B cell (primary cell): ENCODE data around the gene CNTNAP1. TPM values are rescaled to one million over a fixed set of nuclear protein-coding genes. Genes with fewer than 3 reads are reported as not detected.

ENCODE experiments used
- ATAC-seq: fragments of 200-7000 bp; cut with Tn5 transposase; one replicate; pipeline ENCODE4 v1.10.0; 2021; ENCODE audit warnings: low read depth, mild to moderate bottlenecking, moderate number of reproducible peaks, moderate library complexity
- CTCF ChIA-PET: fragments of 350-600 bp; sonication (Branson Sonifier 250); formaldehyde crosslinking; loops from one replicate; lab custom pipeline; 2021; ENCODE audit warnings: antibody characterized with exemption, inconsistent platforms; lab: Charles Lee
- POLR2A ChIA-PET: fragments of 350-600 bp; sonication (Branson Sonifier 250); formaldehyde crosslinking; loops from one replicate; lab custom pipeline; 2021; ENCODE audit warnings: antibody characterized with exemption; lab: Charles Lee
- DNase-seq: peaks from one replicate; pipeline ENCODE4 v3.0.0; 2013
- H2AFZ ChIP-seq: 2 replicates; pipeline ENCODE4 v1.6.1; 2012; ENCODE audit warnings: mild to moderate bottlenecking, low read depth, low read length; ENCODE audit not compliant: insufficient read depth, poor library complexity, severe bottlenecking
- H3K27ac ChIP-seq, 2 donors: 1 replicate in 1 of 2; 2 replicates in 1 of 2; pipeline ENCODE4 v1.5.1; 2012 to 2013; ENCODE audit warnings: low read length in 2 of 2, mild to moderate bottlenecking in 2 of 2, moderate library complexity in 1 of 2
- H3K27me3 ChIP-seq, 4 experiments: fragments of 200-600 bp in 1 of 4; sonication (generic) in 1 of 4; replicated peaks in 1 of 4; 1 replicate in 2 of 4; 2 replicates in 2 of 4; pipeline versions ENCODE4 v1.6.1 to v1.7.0; 2013 to 2016; ENCODE audit warnings: low read length in 3 of 4, mild to moderate bottlenecking in 2 of 4, mixed read lengths in 1 of 4, moderate library complexity in 1 of 4; ENCODE audit not compliant: insufficient read depth in 4 of 4, control insufficient read depth in 3 of 4; ENCODE audit errors: control extremely low read depth in 1 of 4
- H3K36me3 ChIP-seq, 2 experiments: replicated peaks in 1 of 2; 1 replicate in 1 of 2; 2 replicates in 1 of 2; pipeline versions ENCODE4 v1.6.1 to v1.7.1; 2013; ENCODE audit warnings: low read length in 1 of 2; ENCODE audit not compliant: insufficient read depth in 2 of 2, control insufficient read depth in 1 of 2; ENCODE audit errors: control extremely low read depth in 1 of 2, extremely low read depth in 1 of 2
- H3K4me1 ChIP-seq, 2 donors: fragments of 200-600 bp in 1 of 2; sonication (generic) in 1 of 2; 1 replicate in 1 of 2; 2 replicates in 1 of 2; pipeline versions ENCODE4 v1.5.1 to v1.6.1; 2013 to 2017; ENCODE audit warnings: low read length in 2 of 2; ENCODE audit not compliant: control insufficient read depth in 2 of 2, insufficient read depth in 2 of 2
- H3K4me2 ChIP-seq: replicated peaks from 2 replicates; pipeline ENCODE3; 2012; ENCODE audit warnings: mild to moderate bottlenecking, low read depth, low read length; ENCODE audit not compliant: poor library complexity, severe bottlenecking
- H3K4me3 ChIP-seq, 5 experiments: fragments of 200-600 bp in 1 of 5; sonication (generic) in 1 of 5; 1 replicate in 3 of 5; 2 replicates in 2 of 5; pipeline versions ENCODE4 v1.5.1 to v1.7.0; 2011 to 2016; ENCODE audit warnings: low read length in 4 of 5, mild to moderate bottlenecking in 4 of 5, low read depth in 2 of 5, control low read depth in 1 of 5, moderate library complexity in 1 of 5; ENCODE audit not compliant: insufficient read depth in 1 of 5; ENCODE audit errors: control extremely low read depth in 1 of 5, extremely low read depth in 1 of 5
- H3K79me2 ChIP-seq: fragments of 200-600 bp; sonication (generic); one replicate; pipeline ENCODE4 v1.6.0; 2016; ENCODE audit warnings: low read length; ENCODE audit not compliant: control insufficient read depth, insufficient read depth
- H3K9ac ChIP-seq: fragments of 200-600 bp; sonication (generic); 2 replicates; pipeline ENCODE4 v1.6.1; 2017; ENCODE audit warnings: mild to moderate bottlenecking, low read length, moderate library complexity
- H3K9me3 ChIP-seq, 3 donors: one replicate each; pipeline versions ENCODE4 v1.6.1 to v1.7.1; 2013; ENCODE audit warnings: low read length in 2 of 3; ENCODE audit not compliant: control insufficient read depth in 2 of 3, insufficient read depth in 1 of 3; ENCODE audit errors: control extremely low read depth in 1 of 3
- H4K20me1 ChIP-seq: 2 replicates; pipeline ENCODE4 v1.6.0; 2012; ENCODE audit warnings: mild to moderate bottlenecking, low read length; ENCODE audit not compliant: insufficient read depth, control insufficient read depth, poor library complexity, severe bottlenecking
- H3K27ac Mint-ChIP-seq: one replicate; pipeline ENCODE4 v1.8.0; 2021; ENCODE audit warnings: mixed read lengths
- H3K27me3 Mint-ChIP-seq: one replicate; pipeline ENCODE4 v1.8.0; 2021; ENCODE audit warnings: mixed read lengths
- H3K4me1 Mint-ChIP-seq: one replicate; pipeline ENCODE4 v1.8.0; 2021; ENCODE audit warnings: mixed read lengths
- H3K4me3 Mint-ChIP-seq: one replicate; pipeline ENCODE4 v1.8.0; 2021; ENCODE audit warnings: mixed read lengths
- H3K9me3 Mint-ChIP-seq: one replicate; pipeline ENCODE4 v1.8.0; 2022; ENCODE audit warnings: mixed read lengths; ENCODE audit not compliant: insufficient read depth
- EZH2 ChIP-seq: IDR thresholded peaks from 2 replicates; pipeline ENCODE4 v1.6.1; 2012; ENCODE audit warnings: borderline replicate concordance, low read depth, mild to moderate bottlenecking, moderate library complexity, low read length; ENCODE audit not compliant: insufficient read depth, poor library complexity, severe bottlenecking
- WGBS: methylation state at CpG from one replicate; pipeline ENCODE4 v1.1.5; 2013; ENCODE audit warnings: missing lambda C conversion rate; ENCODE audit not compliant: insufficient coverage; 5-methylcytosine and 5-hydroxymethylcytosine counted together
- intact Hi-C: fragments of 100-400 bp; cut with micrococcal nuclease; formaldehyde crosslinking; loops from one replicate; pipeline ENCODE4 v1.10.0; 2022
- polyA plus RNA-seq: library from polyadenylated mRNA; depleted of rRNA; stranded (reverse); fragments of >200 nt; gene quantifications from 2 replicates; pipeline ENCODE4 v1.2.3, GENCODE V29; 2012
- total RNA-seq, 2 donors: library from RNA; stranded (reverse); fragments of 120-200 nt in 1 of 2; gene quantifications; 1 replicate in 1 of 2; 2 replicates in 1 of 2; pipeline versions ENCODE4 v1.2.3 to v1.2.4, GENCODE V29; 2013 to 2022
- TF ChIP-seq, protein P1 (sequence below): fragments of 200-600 bp; IDR thresholded peaks from one replicate; pipeline ENCODE4 v1.8.0; 2022; ENCODE audit warnings: antibody characterized with exemption, mild to moderate bottlenecking

The CNTNAP1 gene
- total and polyA plus RNA-seq, 2 donors (not counting 1 experiment from before 2014, with no cell fraction given), result 3.5 to 4.7 TPM

- Mint-ChIP-seq H3K4me1 (no peaks in the 10 kb centered on the region), H3K4me3 (no peak overlapping the region), H3K9me3 (no peaks in the 10 kb centered on the region), H3K27me3 (peaks cover 8% of the 10 kb centered on the region), H3K27ac (no peak overlapping the region)
- H3K9ac ChIP-seq, result no peak overlapping the region
- 84% methylated on average over 6 of the region's 7 CpGs for WGBS
- H3K27me3 ChIP-seq, result peaks cover 0 to 13% (median 0%) of the 10 kb centered on the region in 4 experiments
- H4K20me1 ChIP-seq, result no peaks in the 10 kb centered on the region
- H3K4me3 ChIP-seq, result no peak overlapping the region
- no peaks in the 10 kb centered on the region for H3K4me1 ChIP-seq
- no peak for TF ChIP-seq EZH2
- TF ChIP-seq, protein P1, sequence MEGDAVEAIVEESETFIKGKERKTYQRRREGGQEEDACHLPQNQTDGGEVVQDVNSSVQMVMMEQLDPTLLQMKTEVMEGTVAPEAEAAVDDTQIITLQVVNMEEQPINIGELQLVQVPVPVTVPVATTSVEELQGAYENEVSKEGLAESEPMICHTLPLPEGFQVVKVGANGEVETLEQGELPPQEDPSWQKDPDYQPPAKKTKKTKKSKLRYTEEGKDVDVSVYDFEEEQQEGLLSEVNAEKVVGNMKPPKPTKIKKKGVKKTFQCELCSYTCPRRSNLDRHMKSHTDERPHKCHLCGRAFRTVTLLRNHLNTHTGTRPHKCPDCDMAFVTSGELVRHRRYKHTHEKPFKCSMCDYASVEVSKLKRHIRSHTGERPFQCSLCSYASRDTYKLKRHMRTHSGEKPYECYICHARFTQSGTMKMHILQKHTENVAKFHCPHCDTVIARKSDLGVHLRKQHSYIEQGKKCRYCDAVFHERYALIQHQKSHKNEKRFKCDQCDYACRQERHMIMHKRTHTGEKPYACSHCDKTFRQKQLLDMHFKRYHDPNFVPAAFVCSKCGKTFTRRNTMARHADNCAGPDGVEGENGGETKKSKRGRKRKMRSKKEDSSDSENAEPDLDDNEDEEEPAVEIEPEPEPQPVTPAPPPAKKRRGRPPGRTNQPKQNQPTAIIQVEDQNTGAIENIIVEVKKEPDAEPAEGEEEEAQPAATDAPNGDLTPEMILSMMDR, result no peak
- H3K27ac ChIP-seq, result no peak overlapping the region
- DNase-seq, result no peak
- H3K79me2 ChIP-seq, result no peaks in the 10 kb centered on the region
- H2AFZ ChIP-seq, result no peak overlapping the region
- intact Hi-C loops, result no loop called here
- ATAC-seq, result no peak
- ChIA-PET POLR2A (no interaction called here), CTCF (no interaction called here)
- no peaks in the 10 kb centered on the region for H3K36me3 ChIP-seq
- H3K4me2 ChIP-seq, result no peak overlapping the region
- no peaks in the 10 kb centered on the region for H3K9me3 ChIP-seq
Measured at GRCh38 chr17:42639525-42640113, 42.7 kb upstream of the CNTNAP1 start.

GRCh38 chr17:42640121-42640520 is 42.2 kb upstream of the CNTNAP1 start:
- Mint-ChIP-seq H3K27me3 (peaks cover 8% of the 10 kb centered on the region), H3K4me3 (no peak overlapping the region), H3K4me1 (no peaks in the 10 kb centered on the region), H3K9me3 (no peaks in the 10 kb centered on the region), H3K27ac (no peak overlapping the region)
- H3K9me3 ChIP-seq, result no peaks in the 10 kb centered on the region
- DNase-seq (no peak), ATAC-seq (no peak)
- H3K27me3 ChIP-seq, result peaks cover 0 to 13% (median 0%) of the 10 kb centered on the region in 4 experiments
- H3K4me1 ChIP-seq, result no peaks in the 10 kb centered on the region
- intact Hi-C loops, result no loop called here
- no peak overlapping the region for H2AFZ ChIP-seq
- no peak overlapping the region for H3K27ac ChIP-seq
- H3K9ac ChIP-seq, result no peak overlapping the region
- no peak for TF ChIP-seq EZH2
- TF ChIP-seq, protein P1, result no peak
- ChIA-PET CTCF (no interaction called here), POLR2A (no interaction called here)
- H3K79me2 ChIP-seq, result no peaks in the 10 kb centered on the region
- H3K4me3 ChIP-seq, result no peak overlapping the region
- no peak overlapping the region for H3K4me2 ChIP-seq
- H3K36me3 ChIP-seq, result no peaks in the 10 kb centered on the region
- no peaks in the 10 kb centered on the region for H4K20me1 ChIP-seq
- 100% methylated on average over 1 of the region's 4 CpGs for WGBS
